GM12874 (cell line): ENCODE results near the gene LONP2.

ENCODE experiments used
- CTCF ChIP-seq: IDR thresholded peaks from 2 replicates; pipeline ENCODE4 v1.5.1; 2011; ENCODE audit warnings: low read depth, mild to moderate bottlenecking, control low read depth, low read length, moderate library complexity; ENCODE audit not compliant: insufficient read depth

LONP2 gene

DNA sequence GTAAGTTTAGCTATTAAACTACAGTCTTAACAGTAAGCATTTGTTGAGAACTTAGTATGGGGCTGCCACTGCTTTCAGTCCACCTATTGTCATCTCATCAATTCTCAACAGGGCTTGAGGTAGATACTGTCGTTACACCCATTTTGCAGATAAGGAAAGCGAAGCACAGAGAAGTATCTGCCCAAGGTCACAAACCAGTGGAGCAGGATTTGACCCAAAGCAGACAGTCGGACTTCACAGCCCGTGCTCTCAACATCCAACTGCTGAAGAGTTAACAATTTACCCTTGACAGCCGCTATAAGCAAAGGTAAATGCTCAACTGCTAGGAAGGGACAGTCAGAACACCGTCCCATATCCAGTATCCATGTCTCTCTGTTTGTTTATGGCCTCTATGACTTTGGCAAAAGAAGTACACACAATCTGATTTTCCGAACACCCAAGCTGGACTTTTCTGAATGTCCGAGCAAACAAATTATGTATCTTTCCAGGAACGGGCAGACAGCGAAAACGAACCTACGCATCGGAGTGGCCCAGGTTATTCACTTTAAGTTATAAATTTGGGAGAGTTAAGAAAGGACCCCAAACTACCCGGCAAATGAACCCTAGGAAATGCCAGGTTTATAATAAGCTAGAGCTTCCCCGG is 139.9 kb downstream of the LONP2 start:
- no peak for TF ChIP-seq CTCF

DNA sequence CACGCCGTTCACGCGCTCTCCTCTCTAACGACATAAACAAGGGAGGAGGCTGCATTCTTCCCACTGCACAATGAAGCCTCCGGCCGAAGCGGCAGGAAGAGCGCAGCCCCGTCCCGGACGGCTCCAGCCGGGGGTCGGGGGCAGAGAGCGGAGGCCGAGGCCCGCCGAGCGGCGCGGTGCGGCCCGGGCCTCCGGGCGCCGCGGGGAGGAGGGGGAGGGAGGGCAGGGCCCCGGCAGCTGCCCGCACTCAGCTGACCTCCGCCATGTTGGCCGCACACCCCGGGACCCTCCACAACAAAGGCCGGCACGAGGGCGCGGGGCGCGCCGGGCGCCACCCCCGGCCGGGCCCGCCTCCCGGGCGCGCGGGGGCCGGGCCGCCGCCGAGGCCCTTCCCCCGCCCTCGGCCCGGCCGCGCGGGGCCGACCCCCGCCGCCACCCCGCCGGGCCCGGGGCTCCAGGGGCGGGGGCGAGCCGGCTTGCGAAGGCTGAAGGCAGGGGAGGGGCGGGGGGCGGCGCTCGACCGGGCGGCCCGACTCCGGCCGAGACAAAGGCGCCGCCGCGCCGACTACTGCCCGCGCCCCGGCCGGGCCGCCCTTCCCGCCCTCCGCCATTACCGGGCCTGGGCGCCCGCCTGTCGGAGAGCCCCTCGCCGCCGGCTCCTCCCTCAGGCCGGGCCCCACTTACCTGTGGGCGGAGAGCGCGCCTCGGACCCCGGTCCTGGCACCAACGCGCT is 140.6 kb downstream of the LONP2 start:
- TF ChIP-seq CTCF: no peak

- TF ChIP-seq CTCF: no peak
These were observed 141.4 kb downstream of the LONP2 start, which contains the start of gene SIAH1 for GRCh38 chr16:48385253-48386150. Gene SIAH1, minus strand, starts transcription at chr16:48385413. Its CDS starts 22,985 bp downstream, at chr16:48362428.

DNA sequence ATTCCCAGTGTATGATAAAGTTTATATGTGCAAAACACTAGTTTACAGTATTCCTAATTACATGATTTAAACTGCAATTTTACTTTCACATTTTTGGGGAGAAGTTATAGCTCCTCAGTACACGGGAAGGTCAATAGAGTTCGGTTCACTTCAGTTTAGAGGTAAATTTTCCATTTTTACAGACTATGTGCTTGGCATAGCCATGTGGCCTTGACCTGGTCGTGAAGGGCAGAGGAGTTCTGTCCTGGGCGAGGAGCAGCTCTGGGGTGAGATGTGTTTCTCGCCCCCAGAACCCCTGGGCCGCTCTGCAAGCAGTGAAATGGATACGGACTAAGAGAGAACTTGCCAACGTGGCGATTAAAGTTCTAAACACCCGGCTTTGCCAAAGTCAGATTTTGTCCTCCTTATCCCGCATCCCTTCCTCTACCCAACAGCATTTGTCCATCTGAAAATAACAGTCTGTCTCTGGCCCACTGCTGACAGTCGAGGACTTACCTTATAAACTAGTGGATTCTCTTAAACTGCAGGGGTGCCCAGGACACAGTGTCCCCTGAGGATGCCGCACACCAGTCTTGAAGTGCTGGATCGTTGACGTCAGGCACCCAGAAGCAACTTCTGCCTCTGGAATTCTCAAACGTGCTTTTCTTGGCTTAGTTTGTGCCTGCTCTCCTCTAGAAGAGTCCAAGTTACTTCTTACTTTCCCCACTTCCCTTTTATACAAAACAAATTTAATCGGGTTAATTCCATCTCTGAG is 142.6 kb downstream of the LONP2 start:
- no peak for TF ChIP-seq CTCF

- no peak for TF ChIP-seq CTCF
These were observed 148.3 kb downstream of the LONP2 start for GRCh38 chr16:48392407-48392806.

- TF ChIP-seq CTCF: no peak
These were observed 149.6 kb downstream of the LONP2 start for GRCh38 chr16:48393485-48394354.
